AG09309 (cell line): ENCODE data around the gene CDC23.

Source experiments
- DNase-seq: peaks from one replicate; pipeline ENCODE4 v3.0.0-alpha.2; 2010; ENCODE audit warnings: low read depth
- H3K4me3 ChIP-seq: 2 replicates; pipeline ENCODE4 v1.5.1; 2011; ENCODE audit warnings: mild to moderate bottlenecking, low read depth, low read length, moderate library complexity; ENCODE audit not compliant: control insufficient read depth
- TF ChIP-seq, protein P1 (sequence below): IDR thresholded peaks from 2 replicates; pipeline ENCODE4 v1.5.1; 2011; ENCODE audit warnings: mild to moderate bottlenecking, low read depth, low read length, inconsistent platforms; ENCODE audit not compliant: insufficient read depth, control insufficient read depth; ENCODE audit errors: missing control alignments

The CDC23 gene

DNA sequence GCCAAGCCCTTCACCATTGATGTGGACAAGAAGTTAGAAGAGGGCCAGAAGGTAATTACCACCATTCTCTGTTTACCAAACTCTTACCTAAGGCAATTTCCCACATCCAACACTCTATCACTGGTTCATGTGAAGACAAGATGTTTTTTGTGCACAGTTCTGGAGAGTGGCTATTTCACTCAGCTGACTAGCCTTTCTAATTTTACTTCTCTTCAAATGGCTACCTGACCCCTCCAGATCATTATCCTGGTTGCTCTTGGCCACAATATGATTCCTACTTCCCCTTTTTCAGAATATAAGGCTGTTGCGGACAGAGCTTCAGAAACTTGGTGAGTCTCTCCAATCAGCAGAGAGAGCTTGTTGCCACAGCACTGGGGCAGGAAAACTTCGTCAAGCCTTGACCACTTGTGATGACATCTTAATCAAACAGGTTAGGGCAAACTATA lies 27.1 kb downstream of the CDC23 start:
- TF ChIP-seq, protein P1, sequence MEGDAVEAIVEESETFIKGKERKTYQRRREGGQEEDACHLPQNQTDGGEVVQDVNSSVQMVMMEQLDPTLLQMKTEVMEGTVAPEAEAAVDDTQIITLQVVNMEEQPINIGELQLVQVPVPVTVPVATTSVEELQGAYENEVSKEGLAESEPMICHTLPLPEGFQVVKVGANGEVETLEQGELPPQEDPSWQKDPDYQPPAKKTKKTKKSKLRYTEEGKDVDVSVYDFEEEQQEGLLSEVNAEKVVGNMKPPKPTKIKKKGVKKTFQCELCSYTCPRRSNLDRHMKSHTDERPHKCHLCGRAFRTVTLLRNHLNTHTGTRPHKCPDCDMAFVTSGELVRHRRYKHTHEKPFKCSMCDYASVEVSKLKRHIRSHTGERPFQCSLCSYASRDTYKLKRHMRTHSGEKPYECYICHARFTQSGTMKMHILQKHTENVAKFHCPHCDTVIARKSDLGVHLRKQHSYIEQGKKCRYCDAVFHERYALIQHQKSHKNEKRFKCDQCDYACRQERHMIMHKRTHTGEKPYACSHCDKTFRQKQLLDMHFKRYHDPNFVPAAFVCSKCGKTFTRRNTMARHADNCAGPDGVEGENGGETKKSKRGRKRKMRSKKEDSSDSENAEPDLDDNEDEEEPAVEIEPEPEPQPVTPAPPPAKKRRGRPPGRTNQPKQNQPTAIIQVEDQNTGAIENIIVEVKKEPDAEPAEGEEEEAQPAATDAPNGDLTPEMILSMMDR, result no peak
- DNase-seq, result no peak
- no peak overlapping the region for H3K4me3 ChIP-seq

DNA sequence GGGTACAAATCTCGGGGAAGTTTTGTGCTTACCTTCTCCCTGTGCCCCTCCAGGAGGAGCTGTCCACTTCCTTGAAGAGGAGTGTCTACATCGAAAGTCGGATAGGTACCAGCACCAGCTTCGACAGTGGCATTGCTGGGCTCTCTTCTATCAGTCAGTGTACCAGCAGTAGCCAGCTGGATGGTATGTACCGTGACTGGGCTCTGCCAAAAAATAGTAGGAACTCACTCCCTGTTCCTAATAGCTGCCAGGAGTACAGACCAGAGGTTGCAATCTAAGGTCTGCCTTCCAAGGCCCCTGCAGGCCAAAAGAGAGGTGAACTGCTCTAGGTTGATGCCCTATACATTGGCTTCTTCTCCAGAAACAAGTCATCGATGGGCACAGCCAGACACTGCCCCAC lies 30.3 kb downstream of the CDC23 start:
- no peak overlapping the region for H3K4me3 ChIP-seq
- DNase-seq, result no peak
- TF ChIP-seq, protein P1, result no peak

DNA sequence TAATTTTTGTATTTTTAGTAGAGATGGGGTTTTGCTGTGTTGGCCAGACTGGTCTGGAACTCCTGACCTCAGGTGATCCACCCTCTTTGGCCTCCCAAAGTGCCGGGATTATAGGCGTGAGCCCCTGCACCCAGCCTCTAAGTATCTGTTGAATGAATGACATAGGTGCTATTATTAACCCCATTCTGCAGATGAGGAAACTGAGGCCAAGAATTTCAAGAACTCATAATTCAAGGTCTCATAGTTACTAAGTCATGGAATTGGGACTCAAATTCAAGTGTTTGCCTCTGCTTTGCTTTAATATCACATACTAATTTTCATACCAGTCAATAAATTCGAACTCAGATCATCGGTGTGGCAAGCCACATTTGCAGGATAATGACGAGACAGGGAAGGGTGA lies 32.3 kb downstream of the CDC23 start:
- DNase-seq, result no peak
- H3K4me3 ChIP-seq, result no peak overlapping the region
- TF ChIP-seq, protein P1, result no peak

GRCh38 chr5:138180183-138180782 lies 32.8 kb downstream of the CDC23 start:
- TF ChIP-seq, protein P1, result peak; percentile 48
- peak overlapping the region; percentile 95 for H3K4me3 ChIP-seq
- DNase-seq, result peak; percentile 21

DNA sequence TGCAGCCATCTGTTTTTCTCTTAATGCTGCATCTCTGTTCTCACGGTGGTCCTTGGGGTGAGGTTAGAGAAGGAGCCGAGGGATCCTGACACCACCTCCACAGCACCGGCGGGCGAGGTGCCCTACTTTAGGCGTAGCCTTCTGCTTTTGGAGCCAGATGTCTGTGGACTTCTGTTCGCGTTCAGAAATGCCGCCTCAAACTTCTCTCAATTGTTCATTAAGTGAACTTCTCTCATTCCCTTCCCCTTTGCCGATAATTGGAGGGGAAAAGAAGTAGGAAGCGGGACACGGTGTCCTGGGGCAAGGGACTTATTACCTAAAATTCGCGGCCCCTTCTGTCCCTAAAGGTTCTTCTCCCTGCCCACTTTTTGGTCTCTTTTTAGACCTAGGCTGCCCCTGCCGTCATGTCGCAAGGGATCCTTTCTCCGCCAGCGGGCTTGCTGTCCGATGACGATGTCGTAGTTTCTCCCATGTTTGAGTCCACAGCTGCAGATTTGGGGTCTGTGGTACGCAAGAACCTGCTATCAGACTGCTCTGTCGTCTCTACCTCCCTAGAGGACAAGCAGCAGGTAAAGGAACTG lies 33.8 kb downstream of the CDC23 start:
- peak overlapping the region; percentile 95 for H3K4me3 ChIP-seq
- DNase-seq, result no peak
- TF ChIP-seq, protein P1, result no peak

- peak within 1 kb of the TSS; percentile 95 for H3K4me3 ChIP-seq
- TF ChIP-seq, protein P1, result no peak
- DNase-seq, result peak; percentile 82
Observed at GRCh38 chr5:138178516-138179276, 34.4 kb downstream of the CDC23 start, which contains the start of the genes BRD8 and KIF20A. Gene BRD8, minus strand, starts transcription at chr5:138178630. Its CDS starts 16 bp downstream, at chr5:138178614. Gene KIF20A, plus strand, starts transcription at chr5:138179112. Its CDS starts 569 bp downstream, at chr5:138179681.
